NOMO-1 treated with DMSO at 0.1 percent for 48 hours (cell line): ENCODE data around the gene PPP3CB.

Source experiments
- DNase-seq: peaks from one replicate; lab custom pipeline; 2025; ENCODE audit not compliant: unreplicated experiment; lab: John Stamatoyannopoulos, UW

Gene PPP3CB

DNA sequence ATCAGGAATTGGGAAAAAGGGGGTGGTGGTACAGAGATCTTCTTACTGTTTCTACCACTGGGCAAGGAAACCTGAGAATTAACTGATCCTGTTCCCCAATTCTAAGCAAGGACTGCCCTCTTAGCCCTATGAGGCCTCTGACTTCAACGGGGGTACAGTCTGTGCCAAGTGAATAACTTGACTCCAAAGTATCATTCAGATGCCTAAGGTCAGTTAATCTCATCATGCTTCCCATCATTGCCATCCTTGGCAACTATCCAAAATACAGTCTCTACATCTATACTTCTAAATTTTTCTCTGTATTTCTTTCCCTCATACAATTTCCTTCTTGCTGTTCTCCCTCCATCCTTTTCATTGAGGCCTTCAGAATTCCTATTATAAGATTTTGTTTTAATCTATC, 10.5 kb downstream of the PPP3CB start:
- no peak for DNase-seq

DNA sequence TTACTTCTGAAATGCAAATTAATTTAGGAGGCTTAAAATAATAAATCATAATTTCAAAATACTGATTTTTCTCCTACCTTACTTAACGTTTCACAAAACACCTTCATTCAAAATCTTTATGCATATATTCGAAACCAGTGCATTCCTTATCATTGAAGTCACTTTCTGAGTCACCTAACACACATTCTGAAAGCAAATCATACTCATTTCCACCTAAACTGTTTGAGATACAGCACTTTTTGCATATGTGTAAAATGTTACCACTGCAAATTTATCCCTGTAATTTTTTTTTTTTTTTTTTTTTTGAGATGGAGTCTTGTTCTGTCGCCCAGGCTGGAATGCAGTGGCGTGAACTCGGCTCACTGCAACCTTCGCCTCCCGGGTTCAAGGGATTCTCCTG, 15.7 kb downstream of the PPP3CB start:
- no peak for DNase-seq

GRCh38 chr10:73478636-73479035, 17.2 kb downstream of the PPP3CB start:
- no peak for DNase-seq

GRCh38 chr10:73471226-73471625, 24.6 kb downstream of the PPP3CB start:
- no peak for DNase-seq

DNA sequence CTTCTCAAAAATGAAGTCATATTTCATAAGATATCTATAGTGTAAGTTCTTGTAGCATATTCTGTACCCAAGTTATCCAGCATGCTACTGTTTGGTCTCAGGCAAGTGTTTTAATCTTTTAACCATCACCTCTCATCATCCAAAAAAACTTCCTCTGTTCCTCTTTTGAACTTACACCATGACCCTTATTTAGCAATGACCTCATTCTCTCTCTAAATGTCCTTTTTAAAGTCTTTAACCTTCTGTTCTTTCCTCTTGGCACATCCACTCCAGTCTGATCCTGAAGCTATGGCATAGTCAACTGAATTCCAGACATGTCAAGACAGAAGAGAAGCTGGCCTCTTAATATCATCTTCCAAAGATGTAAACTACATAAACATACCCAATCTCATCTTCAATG, 26.2 kb downstream of the PPP3CB start:
- peak; percentile 10 for DNase-seq

- DNase-seq: no peak
These were observed 28.6 kb downstream of the PPP3CB start for GRCh38 chr10:73467206-73467605.

DNA sequence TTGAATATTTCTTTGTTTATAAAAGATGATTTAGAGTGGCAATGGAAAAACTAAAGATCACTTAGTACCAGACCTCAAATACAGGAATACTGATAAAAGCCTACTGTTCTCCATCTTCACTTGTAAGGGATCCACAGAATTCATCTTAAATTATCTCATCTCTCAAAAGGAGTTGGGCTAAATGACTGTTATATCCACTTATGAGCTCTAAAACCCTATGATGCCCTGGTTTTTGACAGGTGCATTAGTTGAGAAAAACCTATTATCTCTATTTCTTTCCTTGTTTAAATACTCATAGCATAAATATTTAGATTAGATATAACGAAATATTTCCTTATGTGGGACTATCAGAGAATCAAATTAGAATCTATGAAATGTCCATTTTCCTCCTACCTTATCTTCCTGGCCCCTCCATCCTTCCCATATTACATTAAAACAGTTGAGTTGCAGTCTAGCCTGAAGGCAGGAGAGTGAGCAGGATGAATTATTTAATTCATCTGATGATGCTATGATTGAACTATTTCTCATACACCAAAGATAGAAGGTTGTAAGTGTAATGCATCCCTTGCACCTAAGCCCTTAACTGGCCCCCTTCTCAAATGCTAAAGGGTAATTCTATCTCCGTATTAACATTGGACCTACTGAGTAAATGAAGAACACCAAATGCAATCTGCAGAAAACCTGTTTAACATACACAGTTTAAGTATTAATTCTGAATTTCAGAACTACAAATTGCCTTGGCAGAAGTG, 29.7 kb downstream of the PPP3CB start:
- no peak for DNase-seq

GRCh38 chr10:73460897-73461296, 34.9 kb downstream of the PPP3CB start:
- DNase-seq: no peak

DNA sequence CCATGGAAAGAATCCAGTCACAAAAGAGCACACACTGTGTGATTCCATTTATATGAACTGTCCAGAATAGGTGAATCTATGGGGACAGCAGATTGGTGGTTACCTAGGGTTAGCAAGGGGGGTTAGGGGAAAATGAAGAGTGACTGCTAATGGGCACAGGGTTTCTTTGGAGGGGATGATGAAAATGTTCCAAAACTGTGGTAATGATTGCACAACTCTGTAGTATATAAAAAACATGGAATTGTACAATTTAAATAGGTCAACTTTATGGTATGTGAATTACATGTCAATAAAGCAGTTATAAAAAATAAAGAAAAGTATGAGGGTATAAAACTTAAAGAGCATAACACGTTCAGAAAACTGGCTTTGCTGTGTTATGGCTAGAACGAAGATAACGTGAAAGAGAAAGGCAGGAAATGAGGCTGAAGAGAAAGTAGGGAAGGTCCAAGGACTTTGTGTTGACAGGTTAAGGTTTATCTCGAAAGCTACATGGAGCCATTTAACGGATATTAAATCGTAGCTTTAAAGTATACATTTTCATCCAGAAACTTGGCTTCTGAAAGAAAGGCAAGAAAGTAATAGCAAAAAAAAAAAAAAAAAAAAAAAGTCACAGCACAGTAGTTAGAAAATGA, 36.0 kb downstream of the PPP3CB start:
- no peak for DNase-seq

GRCh38 chr10:73456187-73456890, 39.5 kb downstream of the PPP3CB start:
- DNase-seq: no peak

GRCh38 chr10:73449113-73449512, 46.7 kb downstream of the PPP3CB start:
- no peak for DNase-seq

DNA sequence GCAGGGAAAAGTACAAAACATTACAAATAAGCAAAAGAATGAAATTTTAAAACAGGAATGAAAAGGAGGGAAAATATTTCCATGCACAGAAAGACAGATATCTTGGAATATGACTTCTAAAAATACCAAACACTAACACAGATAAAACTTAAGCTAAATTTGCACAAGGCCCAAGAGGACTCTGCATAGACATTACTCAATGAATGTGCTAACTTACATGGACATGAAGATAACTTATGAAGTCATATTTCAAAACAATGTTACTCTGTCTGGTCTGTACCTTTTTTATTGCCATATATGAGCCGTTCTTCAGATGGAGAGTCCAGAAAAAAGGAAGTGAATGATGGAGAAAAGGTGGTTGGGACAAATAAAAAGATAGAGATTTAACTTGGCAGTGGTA, 47.4 kb downstream of the PPP3CB start:
- DNase-seq: no peak

DNA sequence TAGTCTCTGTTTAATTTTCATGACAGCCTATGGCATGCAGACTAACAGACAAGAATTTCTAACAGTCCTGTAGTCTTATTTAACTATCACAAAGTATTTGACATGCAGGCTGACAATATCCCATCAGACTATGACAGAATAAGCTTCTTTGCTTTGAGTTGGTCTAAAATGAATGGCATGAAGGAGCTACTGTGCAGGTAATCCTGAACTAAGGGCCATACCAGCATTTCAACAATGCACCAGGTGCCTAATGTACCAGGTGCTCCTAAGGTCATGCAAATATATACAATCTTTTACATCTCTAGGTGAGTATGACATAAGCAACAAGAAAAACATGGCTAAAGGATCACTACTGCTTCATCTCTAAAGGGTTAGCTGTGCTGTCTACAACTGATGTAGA, 48.9 kb downstream of the PPP3CB start:
- DNase-seq: no peak

DNA sequence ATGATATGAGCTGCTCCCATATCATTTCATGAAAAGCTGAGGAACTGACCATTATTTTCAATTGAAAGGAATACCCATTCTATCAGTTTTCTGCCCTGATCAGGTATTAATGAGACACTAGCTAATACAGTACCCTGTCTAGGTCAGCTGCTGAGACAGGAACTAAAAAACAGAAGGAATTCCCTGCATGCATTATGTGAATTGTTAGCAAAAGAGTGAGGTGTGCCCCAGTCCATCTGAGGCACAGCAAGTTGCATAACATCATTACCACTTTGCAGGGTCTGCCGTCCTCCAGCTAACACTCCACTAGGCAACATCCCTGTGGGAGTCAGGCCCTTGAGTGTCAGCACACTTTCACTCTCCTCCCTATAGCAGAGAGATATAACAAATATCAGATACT, 51.4 kb downstream of the PPP3CB start:
- no peak for DNase-seq

DNA sequence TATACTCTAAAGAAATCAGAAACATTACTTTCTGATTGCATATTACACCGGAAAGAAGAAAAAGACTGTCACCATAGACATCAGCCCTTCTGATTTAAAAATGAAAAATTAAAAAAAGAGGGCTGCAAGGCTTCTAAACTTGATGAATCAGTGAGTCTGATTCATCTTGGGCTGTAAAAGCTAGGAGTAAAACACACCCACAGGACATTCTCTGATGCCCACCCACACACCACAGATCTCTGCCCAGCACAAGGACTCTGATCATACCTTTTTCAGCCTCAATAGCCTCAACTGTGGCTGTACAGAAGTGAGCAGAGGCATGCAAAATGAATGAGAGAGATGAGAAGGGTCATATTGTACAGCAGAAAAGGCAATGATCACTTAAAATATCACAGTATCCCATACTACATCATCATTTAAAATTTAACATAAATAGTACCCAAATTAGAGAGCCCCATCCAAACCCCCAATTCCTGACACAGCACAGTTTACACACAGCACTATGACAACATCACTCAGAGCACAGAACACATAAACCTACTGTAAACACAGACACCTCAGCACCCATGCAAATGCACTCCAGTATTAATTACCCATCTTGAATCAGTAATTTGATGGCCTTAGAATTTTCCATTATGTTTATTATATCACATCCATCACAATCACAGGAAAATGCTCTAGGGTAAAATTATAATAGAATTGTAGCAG, 56.1 kb downstream of the PPP3CB start:
- no peak for DNase-seq

DNA sequence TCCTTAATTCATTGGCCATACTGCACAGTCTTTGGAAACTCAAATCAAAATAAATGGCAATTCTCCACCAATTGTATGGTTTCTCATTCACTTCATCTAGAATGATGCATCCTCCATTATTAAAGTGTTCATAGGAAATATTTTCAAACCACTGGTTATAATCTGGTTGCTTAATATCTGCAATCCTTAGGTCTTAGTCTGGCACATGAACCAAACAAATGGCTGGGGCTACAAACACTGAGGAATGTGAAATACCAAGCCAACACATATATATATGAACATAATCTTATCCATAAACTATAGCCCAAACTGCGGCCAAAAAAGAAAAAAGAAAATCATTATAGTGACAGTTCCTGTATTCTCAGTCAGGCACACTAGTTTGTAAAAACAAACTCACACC, 56.8 kb downstream of the PPP3CB start:
- no peak for DNase-seq

GRCh38 chr10:73433538-73433867, 62.3 kb downstream of the PPP3CB start, which contains the start of gene MSS51:
MSS51 (minus strand) TSS chr10:73433561; CDS start chr10:73428284, 5,277 bp downstream.
- no peak for DNase-seq

GRCh38 chr10:73432646-73433537, 62.9 kb downstream of the PPP3CB start:
- DNase-seq: no peak

- DNase-seq: no peak
These were observed 69.5 kb downstream of the PPP3CB start for GRCh38 chr10:73426318-73426717.

DNA sequence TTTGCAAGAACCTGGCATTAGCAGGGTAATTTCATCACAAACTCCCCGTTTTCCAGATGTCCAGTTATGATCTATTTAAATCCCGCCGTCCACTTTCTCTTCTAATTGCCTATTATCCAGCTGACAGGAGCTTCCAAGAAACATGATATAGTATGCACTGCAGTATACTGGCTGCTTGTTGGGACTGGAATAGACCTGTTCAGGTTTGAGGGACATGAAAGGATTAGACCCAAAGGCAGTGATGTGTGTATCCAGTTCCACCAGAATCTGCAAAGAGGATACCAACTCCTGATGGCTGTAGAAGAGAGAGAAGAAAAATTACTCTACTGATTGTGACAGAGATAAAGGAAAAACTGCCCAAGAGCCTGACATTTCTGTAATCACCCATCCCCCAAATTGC, 71.3 kb downstream of the PPP3CB start:
- no peak for DNase-seq

DNA sequence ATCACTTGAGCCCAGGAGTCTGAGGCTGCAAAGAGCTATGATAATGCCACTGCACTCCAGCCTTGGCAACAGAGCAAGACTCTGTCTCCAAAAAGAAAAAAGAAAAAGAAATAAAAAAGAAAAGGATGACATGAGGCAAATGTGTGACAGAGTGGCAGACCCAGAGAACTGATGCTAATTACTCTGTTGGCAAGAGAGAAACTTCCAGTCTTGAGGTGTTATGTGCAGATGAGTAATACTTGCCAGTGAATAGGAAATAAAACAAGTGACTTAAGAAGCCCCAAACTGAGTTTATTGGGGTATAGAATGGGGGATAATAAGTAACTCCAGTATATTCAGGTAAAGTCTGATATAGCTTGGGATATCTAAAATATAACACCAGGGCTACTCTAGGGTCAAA, 72.5 kb downstream of the PPP3CB start:
- no peak for DNase-seq
